Heart right ventricle (tissue), 16 donors: ENCODE measurements around the gene ZCCHC14. TPM values are rescaled to one million over a fixed set of nuclear protein-coding genes. Genes with fewer than 3 reads are reported as not detected.

ENCODE experiments used
- ATAC-seq, 8 donors: fragments of 200-7000 bp; cut with Tn5 transposase; one replicate each; pipeline ENCODE4 v1.9.1; 2020; ENCODE audit warnings: mild to moderate bottlenecking in 8 of 8, moderate library complexity in 8 of 8, moderate number of reproducible peaks in 1 of 8
- DNase-seq, 2 donors: peaks; one replicate each; pipeline ENCODE4 v3.0.0-alpha.2; 2020
- H3K27ac ChIP-seq, 10 donors: fragments of 200-600 bp; sonication (generic) in 2 of 10; one replicate each; pipeline versions ENCODE4 v1.5.0 to v1.8.0; 2020 to 2022; ENCODE audit warnings: mild to moderate bottlenecking in 3 of 10
- H3K27me3 ChIP-seq, 7 donors: fragments of 200-600 bp; one replicate each; pipeline ENCODE4 v1.8.0; 2021 to 2022; ENCODE audit warnings: mild to moderate bottlenecking in 2 of 7
- H3K36me3 ChIP-seq, 9 donors: fragments of 200-600 bp; sonication (generic) in 1 of 9; one replicate each; pipeline versions ENCODE4 v1.5.0 to v1.8.0; 2020 to 2022; ENCODE audit warnings: mild to moderate bottlenecking in 2 of 9
- H3K4me1 ChIP-seq, 9 donors: fragments of 200-600 bp; sonication (generic) in 1 of 9; one replicate each; pipeline versions ENCODE4 v1.5.0 to v1.8.0; 2020 to 2022; ENCODE audit warnings: mild to moderate bottlenecking in 4 of 9
- H3K4me3 ChIP-seq, 10 donors: fragments of 200-600 bp; sonication (generic) in 2 of 10; one replicate each; pipeline versions ENCODE4 v1.5.0 to v1.8.0; 2020 to 2022; ENCODE audit warnings: mild to moderate bottlenecking in 7 of 10, moderate library complexity in 2 of 10
- H3K9me3 ChIP-seq, 11 donors: fragments of 200-600 bp in 10 of 11; sonication (generic) in 2 of 11; one replicate each; pipeline versions ENCODE4 v1.5.0 to v1.8.0; 2013 to 2022; ENCODE audit warnings: mild to moderate bottlenecking in 2 of 11, control low read depth in 1 of 11, moderate library complexity in 1 of 11
- CTCF ChIP-seq, 9 donors: fragments of 200-600 bp; sonication (generic) in 2 of 9; IDR thresholded peaks; one replicate each; pipeline versions ENCODE4 v1.5.0 to v1.8.0; 2021 to 2022; ENCODE audit warnings: antibody characterized with exemption in 9 of 9, mild to moderate bottlenecking in 5 of 9, moderate library complexity in 1 of 9
- WGBS, 2 donors: extraction: QIAGEN DNeasy Blood & Tissue Kit; methylation state at CpG; one replicate each; pipeline ENCODE4 v1.1.7; 2013; ENCODE audit warnings: inconsistent platforms in 1 of 2; 5-methylcytosine and 5-hydroxymethylcytosine counted together
- intact Hi-C, 10 donors: fragments of 100-400 bp; cut with DNase I; formaldehyde crosslinking; loops; one replicate each; pipeline versions ENCODE4 v1.11.1 to v1.14.2; 2022
- polyA plus RNA-seq, 2 donors: library from polyadenylated mRNA; stranded (reverse); fragments of 200-250 nt; gene quantifications; one replicate each; pipeline ENCODE4 v1.2.3, GENCODE V29; 2013
- total RNA-seq, 10 donors: library from RNA; stranded (reverse); fragmentation: NEBNext Ultra II Directional in 3 of 10; extraction: Animal tissue kit (Norgen Biotek cat#: 25700) in 3 of 10; gene quantifications; one replicate each; pipeline versions ENCODE4 v1.2.1 to v1.2.4, GENCODE V29; 2021 to 2023
- donor health status: Arrhythmogenic right ventricular cardiomyopathy.
- donor health status: ischemic (EF 13 %, LVEDD 7.1; RV severe dilation, severe dysfunction).
- donor health status: healthy with polysubstance abuse.
- donor health status: DM: no; HTN: yes; CAD: no.
- donor health status: DM: no; HTN: no; CAD: no.
- donor health status: ischemic (EF 25% LVEDD 6.9; RV normal size, moderate dysfunction).
- donor health status: ischemic (EF 25% LVEDD 5.7; RV mildly dilated, moderate dysfunction).
- donor health status: healthy.
- donor health status: DM: yes; HTN: yes; CAD: no.
- donor health status: Ischemic cardiomyopathy.
- donor health status: ischemic (EF 35%, LVEDD 5.7; RV mildly dilated, moderate dysfunction).
- donor health status: nonischemic (EF 11% LVEDD 7.7; RV severe dilation, severe dysfunction).
- donor health status: DM: yes; HTN: yes; CAD: no.
- donor health status: PGD.
- donor health status: ischemic (EF 29% LVEDD 5.4; RV normal size, mild dysfunction).
- donor health status: nonischemic (EF 23%, LVEDD 6.1; RV moderate dilation, normal function).

ZCCHC14 gene
- total and polyA plus RNA-seq, 12 donors = 4.5 to 19.3 (median 15.7) TPM

DNA sequence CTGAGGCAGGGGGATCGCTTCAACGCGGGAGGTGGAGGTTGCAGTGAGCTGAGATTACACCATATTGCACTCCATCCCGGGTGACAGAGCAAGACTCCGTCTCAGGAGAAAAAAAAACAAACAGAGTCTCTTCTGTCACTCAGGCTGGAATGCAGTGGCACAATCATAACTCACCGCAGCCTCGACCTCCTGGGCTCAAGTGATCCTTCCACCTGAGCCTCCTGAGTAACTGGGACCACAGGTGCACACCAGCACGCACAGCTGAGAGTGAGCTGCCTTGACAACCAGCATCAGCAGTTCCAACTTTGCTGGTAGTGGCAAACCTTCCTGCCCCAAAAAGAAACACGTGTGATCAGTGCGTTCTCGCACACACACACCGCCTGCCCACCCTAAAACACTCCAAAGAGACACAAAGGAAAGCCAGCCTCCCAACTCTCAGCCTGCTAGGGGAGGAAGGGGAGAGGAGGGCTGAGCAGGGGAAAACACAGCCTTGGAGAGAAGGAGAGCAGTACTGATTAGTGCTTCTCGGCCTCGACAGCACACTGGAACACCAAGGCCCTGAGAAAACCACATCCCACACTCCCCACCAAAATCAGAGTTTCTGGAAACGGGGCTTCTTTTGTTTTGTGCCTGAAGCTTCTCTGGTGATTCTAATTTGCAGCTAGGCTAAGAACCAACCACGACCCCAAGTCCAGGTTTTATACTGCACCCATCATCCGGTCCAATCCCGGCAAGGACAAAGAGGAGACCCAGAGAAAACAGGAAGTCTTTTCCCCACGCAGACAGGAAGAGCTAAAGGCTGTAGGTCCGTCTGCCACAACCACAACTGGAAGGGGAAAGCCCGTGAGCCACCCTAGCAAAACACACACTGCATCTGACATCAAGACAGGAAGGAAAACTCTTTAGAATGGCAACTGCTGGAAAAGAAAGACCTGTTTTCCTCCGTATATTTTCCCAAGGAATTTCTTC, 28.8 kb downstream of the ZCCHC14 start:
- Histone ChIP-seq H3K9me3 (no peaks in the 10 kb centered on the region), H3K27ac (peak overlapping the region; percentile 64 to 94 (median 90)), H3K27me3 (no peaks in the 10 kb centered on the region), H3K4me3 (peak overlapping the region in 7 of 10 donors; percentile 3 to 33 (median 16)), H3K36me3 (peaks cover 0 to 13% (median 0%) of the 10 kb centered on the region in 9 donors), H3K4me1 (peaks cover 31 to 80% (median 71%) of the 10 kb centered on the region in 9 donors)
- intact Hi-C loops = loop anchor here in 1 of 10 donors (2.0 kb wide), 2 partner anchors 27 to 29 kb away; partner anchors contain the start of gene ZCCHC14
- TF ChIP-seq CTCF (IDR thresholded peaks at IDR 0.05) = no peak
- DNase-seq (peak in 1 of 2 donors; percentile 71), ATAC-seq (peak; percentile 40 to 79 (median 67))
- 46 to 51% methylated on average over 22 of the region's 22 CpGs for WGBS, 2 donors

GRCh38 chr16:87461466-87461991, 31.3 kb downstream of the ZCCHC14 start:
- Histone ChIP-seq H3K36me3 (peaks cover 0 to 37% (median 4%) of the 10 kb centered on the region in 9 donors), H3K4me1 (peaks cover 35 to 82% (median 65%) of the 10 kb centered on the region in 9 donors), H3K9me3 (no peaks in the 10 kb centered on the region), H3K27ac (peak overlapping the region in 9 of 10 donors; percentile 0 to 94 (median 54)), H3K27me3 (no peaks in the 10 kb centered on the region), H3K4me3 (peak overlapping the region in 3 of 10 donors; percentile 11 to 16 (median 14))
- intact Hi-C loops = no loop called here
- ATAC-seq (peak in 6 of 8 donors; percentile 34 to 67 (median 50)), DNase-seq (peak; percentile 50 to 68)
- WGBS, 2 donors = 17 to 20% methylated on average over 11 of the region's 11 CpGs
- peak in 7 of 9 donors; percentile 13 to 51 (median 41) for TF ChIP-seq CTCF (IDR thresholded peaks at IDR 0.05)

DNA sequence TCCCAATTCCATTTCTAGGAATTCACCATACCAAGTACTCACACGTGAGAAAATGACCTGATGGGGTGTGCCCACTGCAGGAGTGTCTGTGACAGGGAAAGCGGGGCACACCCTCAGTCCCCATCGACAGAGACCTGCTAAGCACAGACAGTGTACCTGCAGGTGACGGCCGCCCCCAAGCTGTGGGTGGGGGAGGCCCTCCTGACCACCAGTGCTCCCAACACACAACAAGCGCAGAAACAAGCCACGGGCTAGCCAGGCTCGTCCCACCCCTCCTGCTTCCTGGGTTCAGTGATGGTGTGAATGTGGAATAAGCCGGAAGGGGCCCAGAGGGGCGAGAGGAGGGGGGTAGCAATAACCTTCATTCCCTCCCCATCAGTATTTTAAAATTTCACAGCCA, 31.9 kb downstream of the ZCCHC14 start:
- peak overlapping the region in 3 of 10 donors; percentile 21 to 94 (median 91) for H3K27ac ChIP-seq

More for the DNA sequence above, 31.9 kb downstream of the ZCCHC14 start:
- WGBS, 2 donors = 81 to 82% methylated on average over 10 of the region's 10 CpGs
- no peaks in the 10 kb centered on the region for H3K27me3 ChIP-seq
- ATAC-seq = no peak
- TF ChIP-seq CTCF (IDR thresholded peaks at IDR 0.05) = no peak
- H3K4me1 ChIP-seq = peaks cover 32 to 76% (median 59%) of the 10 kb centered on the region in 9 donors
- peaks cover 0 to 43% (median 4%) of the 10 kb centered on the region in 9 donors for H3K36me3 ChIP-seq
- intact Hi-C loops = no loop called here
- no peak overlapping the region for H3K4me3 ChIP-seq
- DNase-seq = no peak
- H3K9me3 ChIP-seq = no peaks in the 10 kb centered on the region
